Keratinocyte (primary cell): ENCODE measurements around the gene ZMIZ1. TPM values are rescaled to one million over a fixed set of nuclear protein-coding genes. Genes with fewer than 3 reads are reported as not detected.

Experiments used
- DNase-seq: peaks from one replicate; pipeline ENCODE4 v3.0.0-alpha.2; 2011; ENCODE audit warnings: low read depth, missing footprints, low spot score
- FAIRE-seq: peaks from 2 replicates; lab custom pipeline; 2011; peaks lifted over from hg19 to GRCh38; lab: Jason Lieb, UNC
- H2AFZ ChIP-seq: 2 replicates; pipeline ENCODE4 v1.6.0; 2012; ENCODE audit warnings: low read length, control low read depth, inconsistent platforms; ENCODE audit not compliant: control insufficient read depth
- H3K27ac ChIP-seq: 2 replicates; pipeline ENCODE4 v1.5.1; 2011; ENCODE audit warnings: low read length; ENCODE audit not compliant: control insufficient read depth, insufficient read depth
- H3K27me3 ChIP-seq: 3 replicates; pipeline ENCODE4 v1.6.0; 2011; ENCODE audit warnings: low read length; ENCODE audit not compliant: control insufficient read depth, insufficient read depth; ENCODE audit errors: extremely low read depth
- H3K36me3 ChIP-seq, 2 experiments: 2 replicates in 1 of 2; 3 replicates in 1 of 2; pipeline ENCODE4 v1.5.1; 2011; ENCODE audit warnings: low read length in 2 of 2, mild to moderate bottlenecking in 1 of 2; ENCODE audit not compliant: control insufficient read depth in 2 of 2, insufficient read depth in 2 of 2; ENCODE audit errors: extremely low read depth in 1 of 2
- H3K4me1 ChIP-seq: 3 replicates; pipeline ENCODE4 v1.5.1; 2011; ENCODE audit warnings: low read length; ENCODE audit not compliant: control insufficient read depth, insufficient read depth; ENCODE audit errors: extremely low read depth
- H3K4me2 ChIP-seq: 3 replicates; pipeline ENCODE4 v1.6.0; 2011; ENCODE audit warnings: low read depth, low read length; ENCODE audit not compliant: control insufficient read depth, insufficient read depth; ENCODE audit errors: extremely low read depth
- H3K4me3 ChIP-seq, 3 experiments: fragments of 200-600 bp in 1 of 3; sonication (generic) in 1 of 3; 2 replicates in 2 of 3; 3 replicates in 1 of 3; pipeline ENCODE4 v1.5.1; 2011 to 2016; ENCODE audit warnings: low read length in 3 of 3, mild to moderate bottlenecking in 3 of 3, control low read depth in 2 of 3, inconsistent platforms in 1 of 3, low read depth in 1 of 3, mixed read lengths in 1 of 3, mixed run types in 1 of 3, moderate library complexity in 1 of 3; ENCODE audit not compliant: control insufficient read depth in 2 of 3, insufficient read depth in 2 of 3; ENCODE audit errors: extremely low read depth in 1 of 3
- H3K79me2 ChIP-seq: 2 replicates; pipeline ENCODE4 v1.6.0; 2012; ENCODE audit warnings: low read length; ENCODE audit not compliant: control insufficient read depth, insufficient read depth
- H3K9ac ChIP-seq: 3 replicates; pipeline ENCODE4 v1.6.0; 2011; ENCODE audit warnings: low read length; ENCODE audit not compliant: control insufficient read depth, insufficient read depth; ENCODE audit errors: extremely low read depth
- H3K9me1 ChIP-seq: 3 replicates; pipeline ENCODE4 v1.6.0; 2011; ENCODE audit warnings: low read length; ENCODE audit not compliant: control insufficient read depth, insufficient read depth; ENCODE audit errors: extremely low read depth
- H3K9me3 ChIP-seq: 2 replicates; pipeline ENCODE4 v1.5.1; 2012; ENCODE audit warnings: low read depth, low read length; ENCODE audit not compliant: control insufficient read depth
- H4K20me1 ChIP-seq: 3 replicates; pipeline ENCODE4 v1.6.0; 2011; ENCODE audit warnings: low read length; ENCODE audit not compliant: control insufficient read depth, insufficient read depth; ENCODE audit errors: extremely low read depth
- EZH2 ChIP-seq: IDR thresholded peaks from one replicate; pipeline ENCODE4 v1.6.1; 2012; ENCODE audit warnings: inconsistent platforms, mild to moderate bottlenecking, low read length, moderate library complexity
- dilution Hi-C: fragments of 300-500 bp; cut with MboI; formaldehyde crosslinking; loops from one replicate; pipeline ENCODE4 v1.7.0; 2020; ENCODE audit warnings: low sequenced_read_pairs; ENCODE audit not compliant: extremely low pct_ligation_motif_present
- polyA plus RNA-seq, 5 experiments: library from polyadenylated mRNA; depleted of rRNA in 3 of 5; stranded (reverse) in 3 of 5; stranded (forward) in 1 of 5; unstranded in 1 of 5; fragments of >200 nt; gene quantifications; 1 replicate in 1 of 5; 2 replicates in 3 of 5; 3 replicates in 1 of 5; pipeline versions ENCODE4 v1.2.1 to v1.2.3, GENCODE V29; 2011 to 2012; ENCODE audit warnings: missing spikeins in 2 of 5, low read depth in 1 of 5, low replicate concordance in 1 of 5
- TF ChIP-seq, protein P1 (sequence below), 3 experiments: IDR thresholded peaks in 1 of 3; conservative IDR thresholded peaks in 1 of 3; optimal IDR thresholded peaks in 1 of 3; 2 replicates in 2 of 3; 3 replicates in 1 of 3; pipeline versions ENCODE3 to v1.5.1; 2011; ENCODE audit warnings: low read length in 3 of 3, mild to moderate bottlenecking in 3 of 3, moderate library complexity in 2 of 3, control low read depth in 1 of 3, inconsistent platforms in 1 of 3; ENCODE audit not compliant: insufficient read depth in 2 of 3; ENCODE audit errors: extremely low read depth in 1 of 3

ZMIZ1 gene
- polyA plus RNA-seq, 1 donor (not counting 4 experiments of a cell fraction or from before 2014, with no cell fraction given), result 1.8 TPM

DNA sequence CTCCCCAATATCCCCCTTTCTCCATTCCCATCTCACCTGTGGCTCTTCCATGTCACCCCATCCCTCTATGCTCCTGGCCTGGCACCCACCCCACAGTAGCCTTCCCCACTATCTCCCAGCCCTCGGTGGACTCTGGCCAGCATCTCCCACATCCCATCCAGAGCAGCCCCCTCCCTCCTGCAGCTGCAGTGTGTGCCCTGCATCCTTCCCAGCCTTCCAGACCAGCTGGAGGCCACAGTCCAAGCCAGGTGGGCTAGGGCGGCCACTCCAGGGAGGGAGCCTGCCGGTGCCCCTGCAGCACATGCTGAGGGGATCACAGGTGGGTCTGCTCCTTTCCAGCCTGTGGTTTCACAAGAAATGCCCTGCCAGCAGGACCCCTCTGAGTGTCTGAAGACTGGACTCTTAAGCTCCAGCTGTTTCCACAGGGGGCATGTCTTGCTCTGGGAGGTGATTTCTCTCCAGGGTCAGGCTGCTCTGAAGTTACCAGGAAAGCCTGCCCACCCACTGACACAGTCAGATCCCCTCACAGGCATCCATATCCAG, 187.6 kb downstream of the ZMIZ1 start:
- H3K79me2 ChIP-seq, result no peaks in the 10 kb centered on the region
- H3K4me2 ChIP-seq, result no peak overlapping the region
- H3K4me3 ChIP-seq, result no peak overlapping the region
- no peaks in the 10 kb centered on the region for H3K36me3 ChIP-seq
- H3K4me1 ChIP-seq, result no peaks in the 10 kb centered on the region
- H3K9ac ChIP-seq, result no peak overlapping the region
- H3K9me3 ChIP-seq, result no peaks in the 10 kb centered on the region
- H3K27me3 ChIP-seq, result no peaks in the 10 kb centered on the region
- DNase-seq (no peak), FAIRE-seq (no peak)
- no peak overlapping the region for H2AFZ ChIP-seq
- no peak overlapping the region for H3K27ac ChIP-seq
- no peak for TF ChIP-seq EZH2
- TF ChIP-seq, protein P1, sequence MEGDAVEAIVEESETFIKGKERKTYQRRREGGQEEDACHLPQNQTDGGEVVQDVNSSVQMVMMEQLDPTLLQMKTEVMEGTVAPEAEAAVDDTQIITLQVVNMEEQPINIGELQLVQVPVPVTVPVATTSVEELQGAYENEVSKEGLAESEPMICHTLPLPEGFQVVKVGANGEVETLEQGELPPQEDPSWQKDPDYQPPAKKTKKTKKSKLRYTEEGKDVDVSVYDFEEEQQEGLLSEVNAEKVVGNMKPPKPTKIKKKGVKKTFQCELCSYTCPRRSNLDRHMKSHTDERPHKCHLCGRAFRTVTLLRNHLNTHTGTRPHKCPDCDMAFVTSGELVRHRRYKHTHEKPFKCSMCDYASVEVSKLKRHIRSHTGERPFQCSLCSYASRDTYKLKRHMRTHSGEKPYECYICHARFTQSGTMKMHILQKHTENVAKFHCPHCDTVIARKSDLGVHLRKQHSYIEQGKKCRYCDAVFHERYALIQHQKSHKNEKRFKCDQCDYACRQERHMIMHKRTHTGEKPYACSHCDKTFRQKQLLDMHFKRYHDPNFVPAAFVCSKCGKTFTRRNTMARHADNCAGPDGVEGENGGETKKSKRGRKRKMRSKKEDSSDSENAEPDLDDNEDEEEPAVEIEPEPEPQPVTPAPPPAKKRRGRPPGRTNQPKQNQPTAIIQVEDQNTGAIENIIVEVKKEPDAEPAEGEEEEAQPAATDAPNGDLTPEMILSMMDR (optimal IDR thresholded peaks at IDR 0.05 in 1 of 3, IDR thresholded peaks at IDR 0.05 in 1 of 3, conservative IDR thresholded peaks at IDR 0.05 in 1 of 3; ENCODE audit: extremely low read depth in 1 of 3, insufficient read depth in 2 of 3, low read length in 3 of 3), result no peak
- dilution Hi-C loops, result no loop called here
- no peaks in the 10 kb centered on the region for H4K20me1 ChIP-seq
- H3K9me1 ChIP-seq, result no peaks in the 10 kb centered on the region

- Histone ChIP-seq H3K27ac (no peak overlapping the region), H3K9ac (no peak overlapping the region), H2AFZ (no peak overlapping the region), H3K9me1 (no peaks in the 10 kb centered on the region), H3K27me3 (no peaks in the 10 kb centered on the region), H4K20me1 (no peaks in the 10 kb centered on the region), H3K79me2 (no peaks in the 10 kb centered on the region), H3K4me1 (peaks cover 2% of the 10 kb centered on the region), H3K36me3 (no peaks in the 10 kb centered on the region), H3K9me3 (no peaks in the 10 kb centered on the region), H3K4me2 (no peak overlapping the region), H3K4me3 (no peak overlapping the region)
- dilution Hi-C loops, result no loop called here
- TF ChIP-seq EZH2, result no peak
- TF ChIP-seq, protein P1 (optimal IDR thresholded peaks at IDR 0.05 in 1 of 3, IDR thresholded peaks at IDR 0.05 in 1 of 3, conservative IDR thresholded peaks at IDR 0.05 in 1 of 3; ENCODE audit: extremely low read depth in 1 of 3, insufficient read depth in 2 of 3, low read length in 3 of 3), result no peak
- no peak for FAIRE-seq
- no peak for DNase-seq
Observed at GRCh38 chr10:79258894-79259293, 190.1 kb downstream of the ZMIZ1 start.
